Fibroblast of peridontal ligament (primary cell): ENCODE measurements around the gene CGB1.
"Not testable (repeated sequence)": the region's sequence is repeated elsewhere in the genome, so short reads cannot be mapped to it uniquely, and the experiment has no call there.

Experiments
- DNase-seq: peaks from one replicate; pipeline ENCODE4 v3.0.0-alpha.2; 2010; ENCODE audit errors: extremely low read depth

The CGB1 gene

GRCh38 chr19:49057636-49058234 is 21.0 kb upstream of the CGB1 start, which contains the start of gene CGB7:
Gene CGB7, minus strand, starts transcription at chr19:49057749. Its CDS starts 2,374 bp downstream, at chr19:49055375.
- peak; percentile 14 for DNase-seq

- not testable (repeated sequence) for DNase-seq
These were observed 20.4 kb upstream of the CGB1 start for GRCh38 chr19:49056902-49057596.

- peak; percentile 17 for DNase-seq
These were observed 19.6 kb upstream of the CGB1 start for GRCh38 chr19:49056101-49056901.

GRCh38 chr19:49050376-49051033 is 13.8 kb upstream of the CGB1 start:
- DNase-seq, result not testable (repeated sequence)

- DNase-seq, result not testable (repeated sequence)
These were observed 13.1 kb upstream of the CGB1 start for GRCh38 chr19:49049834-49050233.

GRCh38 chr19:49049011-49049410 is 12.3 kb upstream of the CGB1 start, which contains the start of gene CGB8:
Gene CGB8, minus strand, starts transcription at chr19:49049111. Its CDS starts 372 bp downstream, at chr19:49048739.
- DNase-seq, result not testable (repeated sequence)

GRCh38 chr19:49043548-49043947 is 6.9 kb upstream of the CGB1 start, which contains the start of gene CGB5:
Gene CGB5, plus strand, starts transcription at chr19:49043848. Its CDS starts 362 bp downstream, at chr19:49044210.
- DNase-seq, result not testable (repeated sequence)

- not testable (repeated sequence) for DNase-seq
These were observed 6.0 kb upstream of the CGB1 start for GRCh38 chr19:49042666-49043065.

GRCh38 chr19:49042177-49042576 is 5.5 kb upstream of the CGB1 start:
- DNase-seq, result no peak

- DNase-seq, result not testable (repeated sequence)
These were observed 3.0 kb upstream of the CGB1 start for GRCh38 chr19:49039736-49040135.

GRCh38 chr19:49038557-49039276 is 2.0 kb upstream of the CGB1 start:
- DNase-seq, result not testable (repeated sequence)

GRCh38 chr19:49038111-49038510 is 1.4 kb upstream of the CGB1 start:
- DNase-seq, result not testable (repeated sequence)

- DNase-seq, result not testable (repeated sequence)
These were observed 4.9 kb downstream of the CGB1 start, which contains the start of gene CGB2 for GRCh38 chr19:49031642-49032301. Gene CGB2, plus strand, starts transcription at chr19:49031890. Its CDS starts 206 bp downstream, at chr19:49032096.

GRCh38 chr19:49030323-49030722 is 6.4 kb downstream of the CGB1 start:
- not testable (repeated sequence) for DNase-seq

GRCh38 chr19:49029749-49030148 is 6.9 kb downstream of the CGB1 start:
- DNase-seq, result not testable (repeated sequence)

GRCh38 chr19:49028686-49029085 is 8.0 kb downstream of the CGB1 start:
- not testable (repeated sequence) for DNase-seq

GRCh38 chr19:49025599-49025998 is 11.1 kb downstream of the CGB1 start:
- not testable (repeated sequence) for DNase-seq

- not testable (repeated sequence) for DNase-seq
These were observed 11.6 kb downstream of the CGB1 start for GRCh38 chr19:49025088-49025487.

GRCh38 chr19:49024233-49024632 is 12.5 kb downstream of the CGB1 start, which contains the start of gene CGB3:
Gene CGB3, minus strand, starts transcription at chr19:49024333. Its CDS starts 362 bp downstream, at chr19:49023971.
- DNase-seq, result not testable (repeated sequence)

- no peak for DNase-seq
These were observed 14.6 kb downstream of the CGB1 start for GRCh38 chr19:49022116-49022515.
